Ovary (tissue), 9 donors: ENCODE results near the gene CHD9. TPM values are rescaled to one million over a fixed set of nuclear protein-coding genes. Genes with fewer than 3 reads are reported as not detected.

Source experiments
- DNase-seq, 5 donors: peaks; one replicate each; pipeline ENCODE4 v3.0.0-alpha.2; 2019 to 2020
- H3K27ac ChIP-seq, 2 donors: fragments of 200-600 bp; one replicate each; pipeline versions ENCODE4 v1.5.1 to v1.8.0; 2019 to 2022
- H3K27me3 ChIP-seq: fragments of 200-600 bp; one replicate; pipeline ENCODE4 v1.8.0; 2022
- H3K36me3 ChIP-seq: fragments of 200-600 bp; sonication (generic); one replicate; pipeline ENCODE4 v1.5.1; 2019
- H3K4me1 ChIP-seq: one replicate; pipeline ENCODE4 v1.8.1; 2013; ENCODE audit warnings: mild to moderate bottlenecking, moderate library complexity; ENCODE audit not compliant: insufficient read depth
- H3K4me3 ChIP-seq: fragments of 200-600 bp; sonication (generic); one replicate; pipeline ENCODE4 v1.5.1; 2017
- H3K9me3 ChIP-seq, 2 donors: fragments of 200-600 bp in 1 of 2; sonication (generic) in 1 of 2; one replicate each; pipeline versions ENCODE4 v1.5.1 to v1.8.1; 2013 to 2019; ENCODE audit warnings: mild to moderate bottlenecking in 1 of 2, moderate library complexity in 1 of 2
- EP300 ChIP-seq: sonication (generic); formaldehyde crosslinking; IDR thresholded peaks from one replicate; pipeline ENCODE4 v1.6.1; 2017; ENCODE audit warnings: antibody characterized with exemption
- POLR2A ChIP-seq: fragments of 450-650 bp; IDR thresholded peaks from one replicate; pipeline ENCODE4 v1.6.1; 2017; ENCODE audit warnings: antibody characterized with exemption, mild to moderate bottlenecking, moderate library complexity
- WGBS, 3 donors: extraction: QIAGEN DNeasy Blood & Tissue Kit in 1 of 3; methylation state at CpG; one replicate each; pipeline versions ENCODE4 v1.1.5 to v1.1.7; 2013 to 2017; 5-methylcytosine and 5-hydroxymethylcytosine counted together
- intact Hi-C, 4 donors: fragments of 100-400 bp; cut with DNase I; formaldehyde crosslinking; loops; one replicate each; pipeline versions ENCODE4 v1.11.0 to v1.15.1; 2022 to 2023
- polyA plus RNA-seq, 2 donors: library from polyadenylated mRNA; stranded (reverse); fragments of 200-250 nt in 1 of 2; fragments of 350-450 nt in 1 of 2; fragmentation: Illumina TruSeq in 1 of 2; extraction: RNeasy Lipid Tissue Mini Kit (QIAGEN cat#74804) in 1 of 2; gene quantifications; one replicate each; pipeline ENCODE4 v1.2.3, GENCODE V29; 2013 to 2014
- total RNA-seq, 7 donors: library from RNA; depleted of rRNA in 2 of 7; stranded (reverse); fragments of >200 nt in 2 of 7; fragmentation: NEBNext Ultra II Directional in 3 of 7; extraction: Animal tissue kit (Norgen Biotek cat#: 25700) in 3 of 7; gene quantifications; one replicate each; pipeline versions ENCODE4 v1.1.0 to v1.2.4, GENCODE V29; 2016 to 2023
- TF ChIP-seq, protein P1 (sequence below), 3 donors: fragments of 450-650 bp in 2 of 3; fragments of 200-600 bp in 1 of 3; IDR thresholded peaks; one replicate each; pipeline versions ENCODE4 v1.5.1 to v1.8.0; 2016 to 2022; ENCODE audit warnings: antibody characterized with exemption in 3 of 3, mild to moderate bottlenecking in 1 of 3
- donor health status: DM: no; HTN: no; CAD: no; lungs with moderate emphysema.
- donor health status: DM: no; HTN: no; CAD: no.
- donor health status: Bipolar disorder and iron deficiency.
- donor health status: DM: yes; HTN: yes; CAD: no.
- donor health status: DM: no; HTN: no; CAD: no.
- donor health status: DM: yes; HTN: yes; CAD: no.

The CHD9 gene
- total and polyA plus RNA-seq, 9 donors = 11.8 to 100 (median 84.1) TPM

DNA sequence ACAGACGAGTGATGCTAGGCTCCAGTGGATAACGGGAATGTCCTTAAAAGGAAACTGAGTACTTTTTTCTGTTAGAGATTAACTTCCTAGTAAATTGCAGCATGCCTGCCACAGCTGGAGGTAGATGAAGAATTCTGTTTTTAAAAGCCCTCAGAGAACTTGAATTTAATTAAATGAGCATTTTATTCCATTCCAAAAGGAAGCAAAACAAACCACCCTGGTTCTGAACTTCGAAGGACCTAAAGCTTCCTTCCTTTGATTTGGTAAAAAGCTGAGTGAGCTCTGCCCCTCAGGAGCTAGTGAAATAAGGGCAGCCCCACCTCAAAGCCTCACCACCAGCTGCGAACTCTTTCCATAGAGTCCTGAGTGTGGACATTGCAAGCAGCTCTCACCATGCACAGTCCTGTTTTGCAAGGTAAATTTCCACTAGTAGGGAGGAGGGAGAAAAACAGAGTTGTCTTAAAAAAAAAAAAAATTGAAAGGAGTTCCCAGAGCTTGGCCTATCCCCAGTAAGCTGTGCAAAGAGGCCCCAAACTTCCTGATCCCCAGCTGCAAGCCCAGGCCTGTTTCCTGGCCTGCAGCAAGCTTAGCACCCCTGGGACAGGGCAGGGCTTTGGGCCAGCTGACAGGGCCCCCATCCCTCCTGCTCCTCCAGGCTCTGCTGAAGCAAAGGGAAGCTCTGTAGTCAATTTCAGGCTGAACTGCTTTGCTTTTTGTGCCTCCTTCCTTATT is 13.3 kb upstream of the CHD9 start:
- Histone ChIP-seq H3K27ac (peak overlapping the region in 1 of 2 donors; percentile 6), H3K9me3 (no peaks in the 10 kb centered on the region), H3K36me3 (no peaks in the 10 kb centered on the region), H3K4me3 (no peak overlapping the region), H3K4me1 (peaks cover 1% of the 10 kb centered on the region), H3K27me3 (no peaks in the 10 kb centered on the region)
- TF ChIP-seq EP300 (no peak), POLR2A (no peak)
- TF ChIP-seq, protein P1, sequence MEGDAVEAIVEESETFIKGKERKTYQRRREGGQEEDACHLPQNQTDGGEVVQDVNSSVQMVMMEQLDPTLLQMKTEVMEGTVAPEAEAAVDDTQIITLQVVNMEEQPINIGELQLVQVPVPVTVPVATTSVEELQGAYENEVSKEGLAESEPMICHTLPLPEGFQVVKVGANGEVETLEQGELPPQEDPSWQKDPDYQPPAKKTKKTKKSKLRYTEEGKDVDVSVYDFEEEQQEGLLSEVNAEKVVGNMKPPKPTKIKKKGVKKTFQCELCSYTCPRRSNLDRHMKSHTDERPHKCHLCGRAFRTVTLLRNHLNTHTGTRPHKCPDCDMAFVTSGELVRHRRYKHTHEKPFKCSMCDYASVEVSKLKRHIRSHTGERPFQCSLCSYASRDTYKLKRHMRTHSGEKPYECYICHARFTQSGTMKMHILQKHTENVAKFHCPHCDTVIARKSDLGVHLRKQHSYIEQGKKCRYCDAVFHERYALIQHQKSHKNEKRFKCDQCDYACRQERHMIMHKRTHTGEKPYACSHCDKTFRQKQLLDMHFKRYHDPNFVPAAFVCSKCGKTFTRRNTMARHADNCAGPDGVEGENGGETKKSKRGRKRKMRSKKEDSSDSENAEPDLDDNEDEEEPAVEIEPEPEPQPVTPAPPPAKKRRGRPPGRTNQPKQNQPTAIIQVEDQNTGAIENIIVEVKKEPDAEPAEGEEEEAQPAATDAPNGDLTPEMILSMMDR (IDR thresholded peaks at IDR 0.05) = no peak
- intact Hi-C loops = no loop called here
- WGBS, 3 donors = 40 to 50% (median 45%) methylated on average over 4 of the region's 4 CpGs
- DNase-seq = peak; percentile 42 to 80 (median 55)

DNA sequence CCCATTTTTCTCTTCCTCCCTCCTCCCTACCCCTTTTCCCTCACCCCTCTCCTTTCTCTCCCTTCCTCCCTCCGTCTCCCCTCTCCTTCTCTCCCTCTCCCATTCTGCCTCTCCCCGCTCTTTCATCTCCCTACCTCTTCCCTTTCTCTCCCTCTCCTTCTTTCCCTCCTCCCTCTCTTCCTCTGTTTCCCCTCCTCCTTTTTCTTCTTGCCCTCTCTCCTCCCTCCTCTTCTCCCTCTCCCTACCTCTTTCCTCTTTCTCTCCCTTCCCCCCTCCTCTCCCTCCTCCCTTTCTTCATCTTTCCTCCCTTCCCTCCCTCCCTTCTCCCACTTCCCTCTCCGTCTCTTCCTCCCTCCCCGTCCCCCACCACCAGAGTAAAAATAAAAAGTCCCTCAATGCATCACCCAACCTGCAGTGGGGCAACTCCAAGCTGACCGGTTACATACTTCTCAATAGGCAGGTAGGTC is 12.5 kb upstream of the CHD9 start:
- 72 to 80% (median 77%) methylated on average over 5 of the region's 5 CpGs for WGBS, 3 donors
- intact Hi-C loops = no loop called here
- TF ChIP-seq POLR2A (no peak), EP300 (no peak)
- TF ChIP-seq, protein P1 (IDR thresholded peaks at IDR 0.05) = no peak
- H3K4me1 ChIP-seq = peaks cover 1% of the 10 kb centered on the region
- H3K27ac ChIP-seq = peak overlapping the region in 1 of 2 donors; percentile 6
- no peak for DNase-seq
- H3K4me3 ChIP-seq = no peak overlapping the region
- H3K9me3 ChIP-seq = no peaks in the 10 kb centered on the region
- H3K27me3 ChIP-seq = no peaks in the 10 kb centered on the region
- no peaks in the 10 kb centered on the region for H3K36me3 ChIP-seq

DNA sequence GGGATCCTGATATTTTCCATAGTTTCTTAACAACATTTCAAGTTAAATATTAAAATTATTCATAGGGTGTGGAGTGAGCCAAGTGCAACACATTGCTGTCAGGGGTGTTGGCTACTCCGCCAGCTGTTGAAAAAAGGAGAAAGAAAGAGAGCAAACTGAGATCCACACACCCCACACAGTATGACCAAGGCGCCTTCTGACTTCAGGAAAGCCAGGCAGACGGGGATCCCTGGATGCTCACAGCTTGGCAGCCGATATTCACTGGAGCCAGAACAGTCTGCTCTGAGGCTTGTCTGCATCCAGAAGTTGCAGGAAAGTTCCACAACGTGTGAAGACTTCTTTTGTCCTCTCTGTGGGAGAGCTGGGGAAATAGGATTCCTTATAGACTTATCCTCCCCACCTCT is 11.4 kb upstream of the CHD9 start:
- intact Hi-C loops = no loop called here
- TF ChIP-seq POLR2A (no peak), EP300 (no peak)
- TF ChIP-seq, protein P1 (IDR thresholded peaks at IDR 0.05) = no peak
- Histone ChIP-seq H3K9me3 (no peaks in the 10 kb centered on the region), H3K27ac (no peak overlapping the region), H3K36me3 (no peaks in the 10 kb centered on the region), H3K27me3 (no peaks in the 10 kb centered on the region), H3K4me3 (no peak overlapping the region), H3K4me1 (peaks cover 1% of the 10 kb centered on the region)
- peak in 2 of 5 donors; percentile 15 to 41 for DNase-seq
- WGBS, 3 donors = 15 to 18% (median 18%) methylated on average over 5 of the region's 5 CpGs

DNA sequence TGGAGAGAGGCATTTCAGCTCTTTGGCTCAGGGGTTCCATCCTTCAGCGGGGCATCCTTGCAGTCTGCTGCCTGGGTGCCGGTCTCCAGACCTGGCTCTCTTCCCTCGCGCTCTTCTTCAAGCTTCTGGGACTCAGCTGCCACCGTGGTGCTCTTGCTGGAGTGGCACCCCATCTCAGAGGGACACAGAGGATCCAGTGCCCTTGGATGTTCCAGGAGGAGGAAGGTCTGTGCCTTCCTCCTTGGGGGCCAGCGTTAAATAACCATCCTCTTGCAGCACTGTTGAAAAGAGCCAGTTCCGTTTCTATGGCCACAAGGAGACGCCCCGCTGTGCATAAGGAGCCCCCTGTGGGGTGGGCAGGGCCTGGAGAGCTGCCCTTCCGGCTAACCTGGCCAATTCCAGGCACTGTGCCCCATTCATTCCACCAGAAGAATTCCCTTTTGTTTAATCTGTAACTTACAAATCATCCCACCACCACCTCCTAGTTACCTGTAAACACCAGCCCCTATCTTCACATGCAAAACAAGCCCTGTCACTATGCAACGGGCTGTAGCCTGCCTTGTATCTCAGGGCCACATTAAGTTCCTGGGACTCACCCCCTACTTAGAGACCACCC is 10.7 kb upstream of the CHD9 start:
- Histone ChIP-seq H3K27ac (peak overlapping the region in 1 of 2 donors; percentile 27), H3K9me3 (no peaks in the 10 kb centered on the region), H3K27me3 (no peaks in the 10 kb centered on the region), H3K4me1 (peaks cover 1% of the 10 kb centered on the region), H3K4me3 (no peak overlapping the region), H3K36me3 (no peaks in the 10 kb centered on the region)
- WGBS, 3 donors = 28 to 39% (median 33%) methylated on average over 11 of the region's 11 CpGs
- TF ChIP-seq POLR2A (no peak), EP300 (no peak)
- TF ChIP-seq, protein P1 (IDR thresholded peaks at IDR 0.05) = no peak
- intact Hi-C loops = no loop called here
- DNase-seq = peak in 1 of 5 donors; percentile 41
